CD8-positive, alpha-beta memory T cell (primary cell): Measurements from ENCODE around the gene TCF4. TPM values are rescaled to one million over a fixed set of nuclear protein-coding genes. Genes with fewer than 3 reads are reported as not detected.

Experiments used
- CTCF ChIA-PET: fragments of 350-600 bp; sonication (Branson Sonifier 250); formaldehyde crosslinking; loops from one replicate; lab custom pipeline; 2021; ENCODE audit warnings: antibody characterized with exemption; lab: Charles Lee
- POLR2A ChIA-PET: fragments of 350-600 bp; sonication (Branson Sonifier 250); formaldehyde crosslinking; loops from one replicate; lab custom pipeline; 2021; ENCODE audit warnings: antibody characterized with exemption; lab: Charles Lee
- DNase-seq, 5 donors: peaks; one replicate each; pipeline versions ENCODE4 v3.0.0 to v3.0.0-alpha.2; 2020 to 2022; ENCODE audit warnings: mixed read lengths in 1 of 5
- H3K27ac ChIP-seq: one replicate; pipeline ENCODE4 v1.7.0; 2013; ENCODE audit warnings: low read depth, mild to moderate bottlenecking, low read length, moderate library complexity
- H3K27me3 ChIP-seq: 2 replicates; pipeline ENCODE4 v1.7.0; 2013; ENCODE audit warnings: low read length, mild to moderate bottlenecking; ENCODE audit not compliant: insufficient read depth, poor library complexity, severe bottlenecking
- H3K36me3 ChIP-seq: 2 replicates; pipeline ENCODE4 v1.7.0; 2013; ENCODE audit warnings: mild to moderate bottlenecking, low read length, moderate library complexity; ENCODE audit not compliant: insufficient read depth
- H3K4me1 ChIP-seq: 2 replicates; pipeline ENCODE4 v1.7.0; 2013; ENCODE audit warnings: mild to moderate bottlenecking, low read length, moderate library complexity; ENCODE audit not compliant: insufficient read depth
- H3K4me3 ChIP-seq: 2 replicates; pipeline ENCODE4 v1.7.0; 2013; ENCODE audit warnings: mild to moderate bottlenecking, low read length
- H3K9me3 ChIP-seq: 2 replicates; pipeline ENCODE4 v1.7.0; 2013; ENCODE audit warnings: mild to moderate bottlenecking, low read length
- H3K27ac Mint-ChIP-seq, 8 donors: one replicate each; pipeline ENCODE4 v1.8.0; 2020 to 2021; ENCODE audit warnings: mixed read lengths in 8 of 8, mild to moderate bottlenecking in 6 of 8, inconsistent platforms in 3 of 8, moderate library complexity in 3 of 8
- H3K27me3 Mint-ChIP-seq, 2 donors: one replicate each; pipeline ENCODE4 v1.8.0; 2020 to 2021; ENCODE audit warnings: mixed read lengths in 2 of 2, mild to moderate bottlenecking in 1 of 2, moderate library complexity in 1 of 2
- H3K36me3 Mint-ChIP-seq, 3 donors: one replicate each; pipeline ENCODE4 v1.8.0; 2020 to 2021; ENCODE audit warnings: mixed read lengths in 3 of 3, inconsistent platforms in 1 of 3, mild to moderate bottlenecking in 1 of 3
- H3K4me1 Mint-ChIP-seq, 3 donors: one replicate each; pipeline ENCODE4 v1.8.0; 2020 to 2021; ENCODE audit warnings: mixed read lengths in 3 of 3, inconsistent platforms in 1 of 3, mild to moderate bottlenecking in 1 of 3
- H3K4me3 Mint-ChIP-seq, 7 donors: one replicate each; pipeline ENCODE4 v1.8.0; 2020 to 2021; ENCODE audit warnings: mixed read lengths in 7 of 7, mild to moderate bottlenecking in 6 of 7, moderate library complexity in 4 of 7, inconsistent platforms in 2 of 7
- H3K9me3 Mint-ChIP-seq, 5 donors: one replicate each; pipeline ENCODE4 v1.8.0; 2020 to 2022; ENCODE audit warnings: mixed read lengths in 5 of 5, mild to moderate bottlenecking in 3 of 5, moderate library complexity in 2 of 5, inconsistent platforms in 1 of 5
- polyA plus RNA-seq: library from polyadenylated mRNA; unstranded; fragments of 300-500 nt; fragmentation: Illumina TruSeq; gene quantifications from one replicate; pipeline ENCODE4 v1.2.3, GENCODE V29; 2021
- total RNA-seq, 2 experiments: library from RNA; stranded (reverse); gene quantifications; one replicate each; pipeline ENCODE4 v1.2.3, GENCODE V29; 2021

The TCF4 gene
- total and polyA plus RNA-seq, 3 experiments from 2014 or later, result 0.18 to 0.62 (median 0.47) TPM

DNA sequence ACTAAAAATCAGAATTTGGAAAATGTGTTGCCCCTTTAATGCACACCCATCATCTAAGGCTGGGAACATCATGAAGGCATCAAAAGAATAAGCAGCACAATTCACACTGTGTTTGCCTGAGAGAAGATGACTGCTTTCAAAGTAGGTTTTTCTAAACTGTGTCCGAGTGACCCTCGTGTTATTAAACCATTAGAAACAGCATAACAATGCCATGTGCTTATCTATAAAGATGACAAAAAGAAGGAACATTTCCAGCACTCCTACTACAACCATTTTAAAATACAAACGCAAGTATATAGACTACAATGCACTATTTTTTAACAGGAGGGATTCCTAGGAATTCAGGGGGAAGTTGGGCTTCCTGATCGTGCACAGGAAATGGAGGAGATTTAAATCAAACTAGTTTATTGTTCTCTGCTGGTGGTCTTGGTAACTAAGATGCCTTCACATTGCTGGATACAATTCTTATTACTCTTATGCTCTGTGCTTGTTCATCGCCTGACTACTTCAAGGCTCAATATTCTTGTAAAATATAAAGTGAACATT, 322.8 kb downstream of the TCF4 start:
- Histone ChIP-seq H3K9me3 (no peaks in the 10 kb centered on the region), H3K27ac (no peak overlapping the region), H3K4me3 (no peak overlapping the region), H3K27me3 (no peaks in the 10 kb centered on the region), H3K36me3 (no peaks in the 10 kb centered on the region), H3K4me1 (no peaks in the 10 kb centered on the region)
- Mint-ChIP-seq H3K4me3 (no peak overlapping the region), H3K27ac (no peak overlapping the region), H3K27me3 (peaks cover 0 to 2% of the 10 kb centered on the region in 2 donors), H3K4me1 (no peaks in the 10 kb centered on the region), H3K9me3 (no peaks in the 10 kb centered on the region), H3K36me3 (no peaks in the 10 kb centered on the region)
- no peak for DNase-seq
- POLR2A ChIA-PET, result no interaction called here
- CTCF ChIA-PET, result no interaction called here

DNA sequence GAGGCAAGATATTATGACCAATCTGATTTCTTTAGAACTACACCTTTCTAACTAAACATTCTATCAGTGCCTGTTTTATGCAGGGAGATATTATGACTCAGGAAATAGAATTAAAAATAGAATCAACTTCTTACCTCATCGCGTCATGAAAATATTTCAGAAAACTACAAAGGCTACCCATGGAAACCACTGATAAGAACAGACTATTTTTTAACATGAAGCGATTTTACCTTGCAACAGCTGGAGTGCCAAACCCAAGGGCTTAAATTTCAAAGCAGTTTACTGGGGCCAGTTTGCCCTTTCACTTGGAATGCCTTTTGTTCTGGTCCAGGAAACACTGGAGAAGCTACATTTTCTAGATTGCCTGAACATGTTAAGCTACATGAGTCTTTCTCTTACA, 323.9 kb downstream of the TCF4 start:
- no peaks in the 10 kb centered on the region for H3K27me3 ChIP-seq
- no peaks in the 10 kb centered on the region for H3K9me3 ChIP-seq
- no peaks in the 10 kb centered on the region for H3K36me3 Mint-ChIP-seq
- H3K4me3 Mint-ChIP-seq, result no peak overlapping the region
- no peaks in the 10 kb centered on the region for H3K4me1 ChIP-seq
- ChIA-PET POLR2A (no interaction called here), CTCF (no interaction called here)
- H3K27ac Mint-ChIP-seq, result no peak overlapping the region
- no peak overlapping the region for H3K27ac ChIP-seq
- H3K36me3 ChIP-seq, result no peaks in the 10 kb centered on the region
- no peak for DNase-seq
- H3K9me3 Mint-ChIP-seq, result peaks cover 0 to 2% (median 0%) of the 10 kb centered on the region in 5 donors
- H3K4me1 Mint-ChIP-seq, result no peaks in the 10 kb centered on the region
- peaks cover 0 to 2% of the 10 kb centered on the region in 2 donors for H3K27me3 Mint-ChIP-seq
- H3K4me3 ChIP-seq, result no peak overlapping the region

DNA sequence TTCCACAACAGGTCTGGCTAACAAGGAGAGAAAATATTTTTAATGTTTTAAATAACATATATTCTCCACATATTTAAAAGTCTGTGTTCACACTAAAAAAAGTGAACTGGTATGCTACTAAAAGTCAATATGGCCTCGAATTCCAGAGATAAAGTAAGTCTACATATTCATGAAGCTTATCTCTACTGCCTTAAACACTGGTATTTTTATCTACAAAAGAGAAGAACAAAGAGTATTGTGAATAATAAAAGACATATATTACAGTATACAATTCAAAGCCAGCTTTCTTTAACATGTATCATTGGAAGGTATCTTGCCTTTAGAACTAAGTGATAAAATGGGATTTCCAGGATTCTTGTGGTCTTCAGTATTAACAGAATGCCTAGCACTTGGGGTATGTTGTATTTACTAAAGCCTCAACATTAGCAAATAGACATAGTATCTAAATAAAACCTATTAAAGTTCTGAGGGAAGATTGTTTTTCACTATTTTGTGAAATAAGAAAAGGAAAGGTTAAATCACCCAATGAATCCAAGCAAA, 325.9 kb downstream of the TCF4 start:
- POLR2A ChIA-PET, result no interaction called here
- no peaks in the 10 kb centered on the region for H3K4me1 ChIP-seq
- no peak overlapping the region for H3K27ac ChIP-seq
- Mint-ChIP-seq H3K36me3 (no peaks in the 10 kb centered on the region), H3K4me1 (no peaks in the 10 kb centered on the region), H3K9me3 (peaks cover 0 to 2% (median 0%) of the 10 kb centered on the region in 5 donors), H3K27ac (no peak overlapping the region), H3K27me3 (no peaks in the 10 kb centered on the region), H3K4me3 (no peak overlapping the region)
- no peaks in the 10 kb centered on the region for H3K27me3 ChIP-seq
- CTCF ChIA-PET, result no interaction called here
- no peaks in the 10 kb centered on the region for H3K36me3 ChIP-seq
- no peaks in the 10 kb centered on the region for H3K9me3 ChIP-seq
- no peak overlapping the region for H3K4me3 ChIP-seq
- DNase-seq, result no peak

DNA sequence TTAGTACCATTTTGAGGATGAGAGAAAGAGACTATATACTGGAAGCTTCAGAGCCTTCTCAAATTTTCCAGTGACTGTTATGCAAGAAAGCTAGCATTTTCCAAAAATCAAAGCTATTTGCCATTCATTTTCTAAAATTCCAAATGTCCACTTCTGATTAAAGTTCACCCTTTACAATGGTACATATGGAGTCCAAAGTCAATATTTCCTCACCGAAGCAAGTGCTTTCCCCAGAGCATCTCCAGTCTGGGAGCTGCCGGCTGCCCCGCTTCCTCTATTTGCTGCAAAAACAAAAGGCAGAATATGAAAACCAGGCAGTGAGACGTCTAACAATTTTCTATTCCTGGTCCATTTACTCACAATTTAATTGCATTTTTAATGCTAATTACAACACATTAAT, 326.7 kb downstream of the TCF4 start:
- no peak overlapping the region for H3K4me3 ChIP-seq
- POLR2A ChIA-PET, result no interaction called here
- no peak overlapping the region for H3K27ac ChIP-seq
- Mint-ChIP-seq H3K4me1 (no peaks in the 10 kb centered on the region), H3K27me3 (no peaks in the 10 kb centered on the region), H3K9me3 (peaks cover 0 to 2% (median 0%) of the 10 kb centered on the region in 5 donors), H3K36me3 (no peaks in the 10 kb centered on the region), H3K27ac (no peak overlapping the region), H3K4me3 (no peak overlapping the region)
- no peaks in the 10 kb centered on the region for H3K9me3 ChIP-seq
- CTCF ChIA-PET, result no interaction called here
- H3K36me3 ChIP-seq, result no peaks in the 10 kb centered on the region
- no peak for DNase-seq
- no peaks in the 10 kb centered on the region for H3K27me3 ChIP-seq
- H3K4me1 ChIP-seq, result no peaks in the 10 kb centered on the region

DNA sequence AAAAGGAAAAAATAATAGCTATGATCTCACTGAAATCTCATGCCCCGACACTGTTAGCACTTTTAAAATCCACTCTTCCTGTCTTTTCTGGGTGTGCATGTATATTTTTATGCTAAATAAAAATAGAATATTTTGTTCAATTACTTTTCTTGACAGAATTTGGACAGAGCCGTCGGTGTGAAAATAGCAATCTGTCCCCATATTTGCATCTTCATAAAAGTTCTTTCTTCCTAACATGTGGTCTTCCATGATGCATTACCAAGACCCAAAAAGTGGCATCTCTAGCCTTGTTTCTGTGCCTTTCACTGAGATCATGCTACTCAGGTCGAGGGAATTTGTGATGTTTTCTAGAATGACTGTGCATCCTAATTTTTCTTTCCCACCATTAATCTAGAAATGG, 329.9 kb downstream of the TCF4 start:
- Histone ChIP-seq H3K4me3 (no peak overlapping the region), H3K27ac (no peak overlapping the region), H3K4me1 (no peaks in the 10 kb centered on the region), H3K36me3 (no peaks in the 10 kb centered on the region), H3K9me3 (no peaks in the 10 kb centered on the region), H3K27me3 (no peaks in the 10 kb centered on the region)
- no peaks in the 10 kb centered on the region for H3K27me3 Mint-ChIP-seq
- H3K9me3 Mint-ChIP-seq, result peaks cover 0 to 4% (median 0%) of the 10 kb centered on the region in 5 donors
- CTCF ChIA-PET, result no interaction called here
- POLR2A ChIA-PET, result no interaction called here
- no peak for DNase-seq
- no peaks in the 10 kb centered on the region for H3K36me3 Mint-ChIP-seq
- no peak overlapping the region for H3K27ac Mint-ChIP-seq
- H3K4me3 Mint-ChIP-seq, result no peak overlapping the region
- H3K4me1 Mint-ChIP-seq, result no peaks in the 10 kb centered on the region

DNA sequence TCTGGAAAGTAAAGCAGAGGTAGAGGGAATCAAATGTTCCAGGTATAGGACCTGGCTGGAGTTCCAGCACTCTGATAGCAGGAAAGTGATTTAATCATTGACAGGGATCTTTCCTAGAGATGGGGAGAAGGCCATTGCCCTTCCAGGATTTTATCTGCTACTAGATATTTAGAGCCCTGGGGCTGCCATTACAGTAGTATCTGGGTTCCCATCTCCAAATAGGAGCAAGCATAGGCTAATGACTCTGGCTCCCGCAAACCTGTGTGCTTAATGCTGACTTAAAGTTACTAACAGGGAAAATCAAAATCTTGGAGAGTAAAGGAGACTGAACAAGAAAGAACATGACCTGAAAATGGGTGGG, 331.1 kb downstream of the TCF4 start:
- Mint-ChIP-seq H3K4me3 (no peak overlapping the region), H3K9me3 (peaks cover 0 to 6% (median 0%) of the 10 kb centered on the region in 5 donors), H3K27ac (no peak overlapping the region), H3K4me1 (no peaks in the 10 kb centered on the region), H3K27me3 (no peaks in the 10 kb centered on the region), H3K36me3 (no peaks in the 10 kb centered on the region)
- DNase-seq, result no peak
- no peak overlapping the region for H3K4me3 ChIP-seq
- H3K27me3 ChIP-seq, result no peaks in the 10 kb centered on the region
- ChIA-PET POLR2A (no interaction called here), CTCF (no interaction called here)
- no peaks in the 10 kb centered on the region for H3K36me3 ChIP-seq
- H3K27ac ChIP-seq, result no peak overlapping the region
- no peaks in the 10 kb centered on the region for H3K9me3 ChIP-seq
- no peaks in the 10 kb centered on the region for H3K4me1 ChIP-seq

DNA sequence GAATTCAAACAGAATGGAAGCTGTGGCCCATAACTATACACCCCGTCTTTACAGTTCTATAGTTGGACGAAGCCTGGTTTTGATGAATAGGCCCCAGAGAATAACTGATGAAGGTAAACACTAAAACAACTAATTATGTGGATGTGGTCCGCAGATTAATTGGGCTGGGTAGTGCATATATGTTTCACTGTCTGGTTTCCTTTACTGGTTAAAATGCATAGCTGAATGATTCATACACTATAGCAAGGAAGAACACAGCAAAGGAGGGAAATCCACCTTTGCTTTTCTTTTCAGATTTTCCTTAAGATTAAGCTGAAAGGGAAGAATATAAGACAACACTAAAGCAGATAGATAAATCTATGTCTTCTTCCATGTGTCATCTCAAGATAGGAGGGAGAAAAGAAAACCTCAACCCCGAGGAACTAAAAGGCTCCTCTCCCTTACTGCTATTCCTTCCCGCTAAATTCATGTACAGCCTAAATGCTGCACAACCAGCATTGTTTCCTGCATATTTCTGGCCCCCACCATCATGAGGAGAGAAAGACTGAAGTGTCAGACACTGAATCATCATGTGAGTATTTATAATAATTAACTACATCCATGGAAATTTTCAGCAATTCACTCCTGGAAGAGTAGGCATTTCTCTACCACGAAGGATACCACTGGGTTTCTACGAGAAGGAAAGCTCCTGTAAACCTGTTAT, 331.6 kb downstream of the TCF4 start:
- H3K4me3 ChIP-seq, result no peak overlapping the region
- Mint-ChIP-seq H3K27ac (no peak overlapping the region), H3K4me3 (no peak overlapping the region), H3K9me3 (peaks cover 0 to 6% (median 0%) of the 10 kb centered on the region in 5 donors), H3K36me3 (no peaks in the 10 kb centered on the region), H3K4me1 (no peaks in the 10 kb centered on the region), H3K27me3 (no peaks in the 10 kb centered on the region)
- no peaks in the 10 kb centered on the region for H3K9me3 ChIP-seq
- POLR2A ChIA-PET, result no interaction called here
- no peak overlapping the region for H3K27ac ChIP-seq
- H3K36me3 ChIP-seq, result no peaks in the 10 kb centered on the region
- no peaks in the 10 kb centered on the region for H3K27me3 ChIP-seq
- CTCF ChIA-PET, result no interaction called here
- no peak for DNase-seq
- H3K4me1 ChIP-seq, result no peaks in the 10 kb centered on the region

DNA sequence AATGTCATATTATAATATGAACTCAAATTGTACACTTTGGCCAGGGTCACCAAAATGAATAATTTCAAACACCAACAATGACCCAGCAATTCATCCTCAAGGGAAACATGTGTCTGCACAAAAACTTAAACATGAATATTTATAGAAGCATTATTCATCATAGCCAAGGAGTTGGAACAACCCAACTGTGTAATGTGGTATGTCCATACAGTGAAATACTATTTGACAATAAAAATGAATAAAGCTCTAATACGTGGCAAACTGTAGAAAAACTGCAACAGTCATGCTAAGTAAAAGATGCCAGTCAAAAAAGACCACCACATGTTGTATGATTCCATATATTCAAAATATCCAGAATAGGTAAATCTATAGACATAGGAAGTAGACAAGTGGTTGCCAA, 334.2 kb downstream of the TCF4 start:
- Histone ChIP-seq H3K36me3 (no peaks in the 10 kb centered on the region), H3K9me3 (no peaks in the 10 kb centered on the region), H3K4me3 (no peak overlapping the region), H3K27me3 (no peaks in the 10 kb centered on the region), H3K27ac (no peak overlapping the region), H3K4me1 (no peaks in the 10 kb centered on the region)
- CTCF ChIA-PET, result no interaction called here
- no peak overlapping the region for H3K27ac Mint-ChIP-seq
- H3K9me3 Mint-ChIP-seq, result peaks cover 0 to 4% (median 0%) of the 10 kb centered on the region in 5 donors
- no peaks in the 10 kb centered on the region for H3K27me3 Mint-ChIP-seq
- H3K4me3 Mint-ChIP-seq, result no peak overlapping the region
- H3K36me3 Mint-ChIP-seq, result no peaks in the 10 kb centered on the region
- no peaks in the 10 kb centered on the region for H3K4me1 Mint-ChIP-seq
- DNase-seq, result no peak
- POLR2A ChIA-PET, result no interaction called here
